Activated CD4-positive, alpha-beta T cell treated with anti-CD3 and anti-CD28 coated beads for 1 hour (primary cell): Measurements from ENCODE around the gene MAP3K14.

Experiments
- DNase-seq: peaks from one replicate; pipeline ENCODE4 v3.0.0-alpha.2; 2020

MAP3K14 gene

DNA sequence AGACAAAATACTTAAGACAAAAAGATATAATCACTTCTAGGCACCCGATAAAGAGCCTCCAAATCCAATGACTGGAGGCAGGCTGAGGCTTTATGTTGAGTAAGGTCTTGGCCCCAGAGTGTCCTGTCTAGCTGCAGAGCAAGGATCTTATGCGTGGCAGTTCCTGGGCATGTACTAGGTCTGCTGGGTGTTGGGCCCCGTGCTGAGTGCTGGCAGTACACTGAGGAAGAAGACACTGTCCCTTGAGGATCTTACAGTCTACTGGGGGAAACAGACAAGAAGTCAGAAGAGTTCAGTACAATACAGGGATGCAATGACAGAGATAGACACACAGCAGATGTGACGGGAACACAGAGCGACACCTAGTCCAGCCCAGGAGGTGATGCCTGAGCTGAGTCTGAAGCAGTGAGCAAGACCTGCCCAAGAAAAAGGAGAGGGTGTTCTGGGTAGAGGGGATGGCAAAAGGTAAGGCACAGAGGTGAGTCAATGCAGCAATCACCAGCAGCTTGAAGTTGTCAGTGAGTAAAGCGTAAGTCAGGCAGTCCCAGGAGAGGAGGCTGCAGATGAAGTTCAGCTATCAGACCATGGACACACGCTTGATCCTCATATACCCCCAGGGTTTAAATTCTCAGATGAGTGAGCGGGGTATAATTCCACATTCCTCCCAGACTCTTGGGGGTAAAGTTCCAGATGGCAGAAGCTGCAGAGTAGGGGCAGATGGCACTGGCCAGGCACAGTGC lies 18.1 kb downstream of the MAP3K14 start:
- no peak for DNase-seq

- DNase-seq: no peak
These were observed 20.0 kb downstream of the MAP3K14 start for GRCh38 chr17:45296833-45297124.

DNA sequence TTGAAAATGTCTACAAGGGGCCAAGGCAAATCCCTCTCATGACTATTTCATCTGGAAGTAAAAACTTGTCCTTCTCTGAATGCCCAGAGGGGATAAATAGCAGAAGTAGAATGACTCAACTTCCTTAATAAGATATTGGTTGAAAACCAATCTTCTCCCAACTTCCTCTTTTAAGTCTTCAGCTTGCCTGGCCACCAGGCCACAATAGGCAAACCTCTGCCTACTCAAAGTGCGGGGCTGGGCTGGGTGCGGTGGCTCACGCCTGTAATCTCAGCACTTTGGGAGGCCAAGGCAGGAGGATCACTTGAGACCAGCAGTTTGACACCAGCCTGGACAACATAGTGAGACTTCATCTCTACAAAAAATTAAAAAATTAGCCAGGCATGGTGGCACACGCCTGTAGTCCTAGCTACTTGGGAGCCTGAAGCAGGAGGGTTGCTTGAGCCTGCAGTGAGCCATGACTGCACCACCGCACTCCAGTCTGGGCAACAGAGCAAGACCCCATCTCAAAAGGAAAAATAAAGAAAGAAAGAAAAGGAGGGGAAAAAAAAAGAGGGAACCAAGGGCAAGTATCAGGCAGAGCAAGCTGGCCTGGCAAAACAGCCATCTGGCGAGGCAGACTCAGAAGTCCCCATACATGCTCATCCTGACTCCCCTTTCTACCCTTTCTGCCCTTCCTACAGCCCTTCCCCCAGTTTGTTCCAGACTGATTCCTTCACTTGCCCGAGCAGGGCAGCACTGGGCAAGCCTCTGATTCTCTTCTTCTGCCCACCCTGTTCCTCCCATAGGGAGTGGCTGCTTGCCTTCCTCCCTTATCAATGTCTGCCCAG lies 20.6 kb downstream of the MAP3K14 start:
- no peak for DNase-seq

DNA sequence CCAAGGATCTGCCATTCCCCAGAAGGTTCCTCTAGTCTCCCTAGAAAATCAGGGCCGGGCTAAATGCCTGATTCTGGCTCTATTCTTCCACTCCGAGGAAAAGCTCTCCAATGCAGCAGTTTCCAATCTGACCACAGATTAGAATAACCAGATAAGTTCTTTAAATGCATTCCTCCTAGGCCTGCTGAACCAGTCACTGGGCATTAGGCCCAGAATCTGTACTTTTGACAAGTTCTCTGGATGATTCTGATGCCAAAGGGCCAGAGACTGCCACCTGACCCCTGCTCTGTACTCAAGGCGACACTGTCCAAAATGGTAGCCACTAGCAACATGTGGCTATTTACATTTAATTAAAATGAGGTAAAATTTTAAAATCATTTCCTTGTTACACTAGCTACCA lies 22.3 kb downstream of the MAP3K14 start:
- DNase-seq: no peak

DNA sequence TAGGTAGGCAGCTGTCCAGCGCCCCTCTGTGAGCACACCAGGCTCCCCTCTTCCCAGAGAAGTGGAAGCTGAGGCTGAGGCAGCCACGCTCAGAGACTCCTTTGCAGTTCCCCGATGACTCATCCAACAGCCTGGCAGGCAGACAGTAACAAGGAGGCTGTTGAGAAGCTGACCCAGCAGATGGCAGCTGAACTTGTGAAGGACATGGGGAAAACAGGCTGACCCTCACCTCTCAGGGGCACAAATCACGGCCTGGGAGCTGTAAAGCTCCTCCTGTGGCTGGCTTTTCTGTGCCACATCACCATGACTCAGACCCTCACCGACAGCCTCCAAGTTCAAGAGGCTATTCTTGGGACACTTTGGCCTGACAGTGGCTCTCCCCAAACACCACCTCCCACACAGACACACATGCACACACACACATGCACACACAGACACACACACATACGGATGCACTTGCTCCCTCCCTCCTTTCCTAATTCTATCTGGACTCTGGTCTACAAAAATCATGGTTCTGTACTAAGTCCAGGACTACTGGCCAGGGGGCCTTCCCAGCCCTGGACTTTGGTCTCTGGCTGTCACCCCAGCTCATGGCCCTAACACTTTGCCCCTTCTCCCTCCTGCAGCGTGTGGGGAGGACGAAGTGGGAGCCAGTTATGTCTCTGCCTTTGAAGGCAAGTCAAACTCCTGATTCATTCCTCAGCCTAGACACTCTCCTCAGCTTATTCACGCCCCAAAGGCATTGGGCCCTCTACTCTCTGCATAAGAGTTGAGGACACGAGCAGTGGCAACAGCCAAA lies 23.2 kb downstream of the MAP3K14 start:
- no peak for DNase-seq

- no peak for DNase-seq
These were observed 24.0 kb downstream of the MAP3K14 start for GRCh38 chr17:45292696-45293412.

DNA sequence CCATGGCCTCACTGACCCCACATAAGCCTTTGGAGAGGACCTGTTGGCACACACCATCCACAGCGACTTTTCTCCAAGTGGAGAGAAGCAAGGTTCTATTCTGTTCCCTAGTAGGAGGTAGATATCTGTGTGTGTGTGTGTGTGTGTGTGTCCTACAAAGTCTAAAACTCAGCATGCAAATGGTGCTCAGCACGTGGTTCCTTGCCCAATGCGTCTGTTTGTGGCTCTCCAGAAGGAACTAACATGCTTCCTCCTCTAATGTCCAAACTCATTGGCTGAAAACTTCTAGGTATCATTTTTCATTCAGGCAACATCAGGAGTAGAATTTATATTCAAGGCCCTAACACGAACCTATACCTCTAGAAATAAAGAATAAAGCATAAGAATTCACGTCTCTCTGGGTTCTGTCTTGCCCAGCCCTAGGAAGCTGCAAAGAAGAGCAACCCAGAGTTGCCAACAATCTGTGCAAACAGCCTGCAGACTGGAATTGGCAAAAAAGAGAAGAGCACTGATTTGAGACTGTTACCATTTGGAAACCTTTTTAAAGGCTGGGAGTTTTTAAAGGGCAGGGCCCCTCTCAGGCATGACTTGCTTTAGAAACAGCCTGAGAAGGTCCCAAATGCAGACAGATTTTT lies 25.5 kb downstream of the MAP3K14 start:
- DNase-seq: no peak

DNA sequence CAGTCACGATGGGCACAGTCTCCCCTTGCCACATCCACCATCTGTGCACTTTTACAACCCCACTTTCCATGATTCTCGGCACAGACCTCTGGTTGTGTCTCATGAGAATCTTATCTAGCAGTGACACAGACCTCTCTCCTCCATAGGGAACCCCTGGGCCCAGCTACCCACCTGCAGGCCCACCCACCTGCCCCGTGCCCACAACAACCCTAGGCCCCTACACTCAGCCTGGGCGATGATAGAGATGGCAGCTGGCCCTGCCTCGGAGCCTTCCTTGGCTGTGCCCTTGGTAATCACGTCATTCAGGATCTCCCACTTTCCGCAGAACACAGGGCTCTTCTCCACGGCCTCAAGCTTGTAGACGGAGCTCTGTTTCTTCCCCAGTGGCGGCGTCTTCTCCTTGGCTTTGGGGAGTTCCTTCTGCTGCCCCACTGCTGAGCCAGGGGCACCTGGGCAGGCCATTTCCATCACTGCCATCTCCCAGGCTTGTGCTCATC lies 26.5 kb downstream of the MAP3K14 start:
- DNase-seq: no peak

DNA sequence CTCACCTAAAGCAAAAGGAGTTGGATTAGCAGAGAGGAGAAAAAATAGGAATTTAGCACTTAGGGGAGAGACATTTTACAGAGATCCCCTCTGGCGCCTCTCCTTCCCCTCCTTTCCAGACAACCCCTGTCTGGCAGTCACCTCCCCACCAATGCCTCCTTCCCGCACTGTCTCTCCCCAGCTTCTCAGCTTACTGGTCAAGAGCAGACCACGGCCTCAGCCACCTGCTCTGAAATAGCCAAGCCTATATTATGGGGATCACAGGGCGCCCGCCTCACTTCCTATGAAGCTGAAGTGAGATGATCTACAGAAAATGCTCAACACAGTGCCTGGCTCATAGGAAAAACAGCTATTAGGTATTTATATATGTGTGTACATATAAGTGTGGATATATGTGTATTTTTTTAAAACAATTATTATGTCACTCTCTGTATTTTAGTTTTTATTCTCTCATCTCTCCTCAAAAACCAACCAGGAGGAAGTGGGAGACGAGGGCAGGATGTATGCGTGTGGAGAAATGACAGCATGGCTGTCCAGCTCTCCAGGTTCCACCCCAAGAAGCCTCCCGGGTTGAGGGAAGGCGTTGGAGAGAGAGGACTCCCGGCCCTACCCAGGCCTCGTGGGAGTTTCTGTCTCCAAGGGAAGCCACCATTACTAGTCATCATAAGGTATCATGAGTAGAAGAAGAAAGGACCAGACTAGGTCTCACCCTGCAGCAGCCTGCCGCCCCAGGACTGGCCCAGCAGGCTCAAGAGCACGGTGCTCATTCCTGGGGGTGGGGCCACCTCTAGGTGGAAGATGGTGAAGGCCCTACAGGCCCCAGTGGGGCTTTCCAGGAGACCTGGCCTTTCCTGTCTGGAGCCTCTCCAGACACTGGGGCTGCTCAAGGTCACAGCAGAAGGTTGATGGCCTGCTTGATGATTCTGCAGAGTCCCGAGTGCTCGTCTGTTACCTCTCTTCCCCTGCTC lies 27.2 kb downstream of the MAP3K14 start:
- DNase-seq: no peak

- no peak for DNase-seq
These were observed 28.0 kb downstream of the MAP3K14 start for GRCh38 chr17:45288825-45289224.

- no peak for DNase-seq
These were observed 29.0 kb downstream of the MAP3K14 start for GRCh38 chr17:45287526-45288500.

DNA sequence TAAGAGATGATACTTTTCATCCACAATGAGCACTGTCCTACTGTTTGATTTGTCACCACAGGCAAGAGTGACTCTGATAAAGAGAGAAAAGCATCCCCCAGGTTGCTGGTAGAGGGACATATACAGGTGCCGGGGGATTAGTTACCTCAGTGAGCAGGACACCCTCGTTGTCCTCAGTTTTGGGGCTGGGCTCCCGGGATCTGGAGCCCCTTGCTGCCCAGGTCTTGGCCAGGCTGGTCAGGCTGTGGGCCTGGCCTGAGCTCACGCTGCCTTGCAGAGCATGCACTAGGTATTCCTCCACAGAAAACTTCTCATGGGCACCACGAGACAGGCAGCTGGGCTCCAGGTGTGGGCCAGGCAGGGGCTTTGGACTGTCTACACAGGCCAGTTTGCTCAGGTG lies 30.5 kb downstream of the MAP3K14 start:
- DNase-seq: no peak

DNA sequence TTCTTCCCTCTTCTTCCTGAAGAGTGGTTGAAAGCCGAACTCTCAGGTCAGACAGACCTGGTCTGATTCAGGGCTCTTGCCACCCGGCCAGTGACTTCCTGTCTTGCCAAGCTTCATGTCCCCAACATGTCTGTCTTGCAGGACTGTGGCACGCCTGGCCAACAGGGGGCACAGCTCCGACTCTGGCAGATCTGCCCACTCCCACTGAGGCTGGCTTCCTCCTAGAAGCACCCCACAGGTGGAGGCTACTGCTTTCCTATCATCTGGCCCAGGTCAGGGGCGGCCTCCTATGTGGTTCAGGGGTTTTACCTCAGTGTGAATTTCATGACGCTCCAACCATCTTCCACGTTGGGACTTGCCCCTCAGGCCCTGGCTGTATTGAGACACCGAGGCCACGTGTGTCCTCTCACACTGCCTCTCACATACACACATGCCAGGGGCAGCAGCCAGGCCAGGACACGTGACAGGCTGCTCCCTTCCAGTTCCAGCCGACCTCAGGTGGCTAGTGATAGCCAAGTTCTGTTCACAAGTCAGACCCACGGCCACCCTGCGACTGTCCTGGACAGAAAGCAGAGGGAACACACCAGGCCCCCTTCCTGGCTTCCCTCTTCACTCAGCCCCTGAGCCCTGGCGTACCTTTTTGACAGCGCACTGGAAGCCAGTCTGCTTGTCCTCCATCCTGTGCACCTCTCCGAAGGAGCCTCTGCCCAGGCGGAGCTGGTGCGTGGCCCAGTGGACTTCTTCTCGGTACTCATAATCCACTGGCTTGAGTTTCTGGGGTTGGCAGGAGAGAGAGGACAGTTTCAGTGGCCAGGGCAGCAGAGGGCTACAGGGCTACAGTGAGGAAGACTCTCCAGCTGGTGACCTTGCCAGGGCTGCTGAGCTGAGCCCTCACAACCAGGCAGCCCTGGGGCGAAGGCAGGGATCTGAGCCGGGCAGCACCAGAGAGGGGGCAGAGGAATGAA lies 32.4 kb downstream of the MAP3K14 start:
- peak; percentile 38 for DNase-seq

- no peak for DNase-seq
These were observed 33.1 kb downstream of the MAP3K14 start for GRCh38 chr17:45283711-45284110.

- DNase-seq: no peak
These were observed 33.9 kb downstream of the MAP3K14 start for GRCh38 chr17:45282683-45283644.

DNA sequence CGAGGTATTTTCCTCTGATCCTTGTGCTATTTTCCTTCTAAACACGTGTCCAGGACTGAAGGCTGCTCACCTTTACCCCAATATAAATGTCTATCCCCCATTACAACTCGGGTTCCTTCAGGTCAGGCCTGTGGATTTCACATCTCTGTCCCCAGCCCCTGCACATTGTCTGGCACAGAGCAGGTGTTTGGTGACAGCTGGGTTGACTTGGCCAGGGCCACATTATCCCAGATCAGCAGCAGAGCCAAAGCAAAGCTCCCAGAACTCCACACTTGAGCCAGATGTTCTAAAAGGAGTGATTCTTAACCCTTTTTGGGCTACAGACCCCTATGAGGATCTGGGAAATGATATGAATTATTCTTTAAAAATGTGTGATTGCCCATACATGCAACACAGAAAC lies 36.9 kb downstream of the MAP3K14 start:
- no peak for DNase-seq

- DNase-seq: no peak
These were observed 38.8 kb downstream of the MAP3K14 start for GRCh38 chr17:45277992-45278391.
